ENCODE data around the gene MISP. TPM values are rescaled to one million over a fixed set of nuclear protein-coding genes. Genes with fewer than 3 reads are reported as not detected.

MISP gene
- total RNA-seq, 2 experiments from 2014 or later: not detected

GRCh38 chr19:776549-776948, 25.6 kb downstream of the MISP start:
- H3K27me3 Mint-ChIP-seq: peaks cover 4% of the 10 kb centered on the region
- intact Hi-C loops (cut with DNase I, micrococcal nuclease): no loop called here
- Histone ChIP-seq H3K9me3 (ENCODE audit: control insufficient read depth in 1 of 2, insufficient read depth in 1 of 2, low read length in 2 of 2) (peaks cover 0 to 4% of the 10 kb centered on the region in 2 experiments), H3K4me1 (ENCODE audit: insufficient read depth, low read length) (no peaks in the 10 kb centered on the region), H3K27ac (ENCODE audit: low read depth in 1 of 2, low read length in 2 of 2) (no peak overlapping the region), H3K36me3 (ENCODE audit: insufficient read depth, low read length) (no peaks in the 10 kb centered on the region), H3K4me3 (ENCODE audit: low read length) (no peak overlapping the region), H3K27me3 (ENCODE audit: control insufficient read depth in 1 of 2, insufficient read depth in 2 of 2, low read length in 2 of 2) (no peaks in the 10 kb centered on the region)
- no peaks in the 10 kb centered on the region for H3K36me3 Mint-ChIP-seq (ENCODE audit: low read depth)
- ChIA-PET CTCF (no interaction called here), POLR2A (no interaction called here)
- no peak for ATAC-seq (ENCODE audit: poor library complexity)
- no peaks in the 10 kb centered on the region for H3K9me3 Mint-ChIP-seq
- TF ChIP-seq, protein P1, sequence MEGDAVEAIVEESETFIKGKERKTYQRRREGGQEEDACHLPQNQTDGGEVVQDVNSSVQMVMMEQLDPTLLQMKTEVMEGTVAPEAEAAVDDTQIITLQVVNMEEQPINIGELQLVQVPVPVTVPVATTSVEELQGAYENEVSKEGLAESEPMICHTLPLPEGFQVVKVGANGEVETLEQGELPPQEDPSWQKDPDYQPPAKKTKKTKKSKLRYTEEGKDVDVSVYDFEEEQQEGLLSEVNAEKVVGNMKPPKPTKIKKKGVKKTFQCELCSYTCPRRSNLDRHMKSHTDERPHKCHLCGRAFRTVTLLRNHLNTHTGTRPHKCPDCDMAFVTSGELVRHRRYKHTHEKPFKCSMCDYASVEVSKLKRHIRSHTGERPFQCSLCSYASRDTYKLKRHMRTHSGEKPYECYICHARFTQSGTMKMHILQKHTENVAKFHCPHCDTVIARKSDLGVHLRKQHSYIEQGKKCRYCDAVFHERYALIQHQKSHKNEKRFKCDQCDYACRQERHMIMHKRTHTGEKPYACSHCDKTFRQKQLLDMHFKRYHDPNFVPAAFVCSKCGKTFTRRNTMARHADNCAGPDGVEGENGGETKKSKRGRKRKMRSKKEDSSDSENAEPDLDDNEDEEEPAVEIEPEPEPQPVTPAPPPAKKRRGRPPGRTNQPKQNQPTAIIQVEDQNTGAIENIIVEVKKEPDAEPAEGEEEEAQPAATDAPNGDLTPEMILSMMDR (IDR thresholded peaks at IDR 0.05): no peak
- no peak overlapping the region for H3K4me3 Mint-ChIP-seq
- DNase-seq: no peak
- H3K27ac Mint-ChIP-seq: no peak overlapping the region
- no peaks in the 10 kb centered on the region for H3K4me1 Mint-ChIP-seq (ENCODE audit: low read depth)

DNA sequence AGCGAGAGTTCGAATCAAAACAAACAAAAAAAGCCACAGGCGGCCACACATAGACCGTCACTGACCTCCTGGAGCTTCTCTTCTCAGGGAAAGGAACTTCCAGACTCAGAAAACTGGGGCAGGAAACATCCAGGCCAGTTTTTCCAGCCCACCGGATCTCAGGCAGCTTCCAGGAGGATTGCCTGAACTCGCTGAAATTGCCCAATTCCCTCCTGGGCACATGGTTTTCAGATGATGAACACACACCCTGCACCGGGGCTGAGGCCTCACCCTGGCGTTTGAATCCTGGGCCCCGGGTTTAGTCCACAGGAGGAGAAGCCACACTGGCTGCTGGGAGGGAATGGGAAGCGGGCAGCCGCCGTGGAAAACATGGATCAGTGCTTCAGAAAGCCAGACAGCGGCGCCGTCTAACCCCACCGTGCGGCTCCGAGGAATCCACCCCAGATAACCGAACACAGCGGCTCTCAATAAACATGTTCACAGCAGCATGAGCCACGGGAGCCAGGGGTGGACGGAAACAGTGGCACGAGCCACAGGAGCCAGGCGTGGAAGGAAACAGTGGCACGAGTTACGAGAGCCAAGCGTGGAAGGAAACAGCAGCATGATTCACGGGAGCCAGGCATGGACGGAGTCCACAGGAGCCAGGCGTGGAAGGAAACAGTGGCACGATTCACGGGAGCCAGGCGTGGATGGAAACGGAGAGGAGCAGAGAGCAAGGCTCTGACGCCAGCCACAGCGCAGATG, 28.2 kb downstream of the MISP start:
- no peaks in the 10 kb centered on the region for H3K36me3 ChIP-seq (ENCODE audit: insufficient read depth, low read length)
- H3K4me1 ChIP-seq (ENCODE audit: insufficient read depth, low read length): no peaks in the 10 kb centered on the region
- DNase-seq (no peak), ATAC-seq (ENCODE audit: poor library complexity) (no peak)
- CTCF ChIA-PET: no interaction called here
- Mint-ChIP-seq H3K36me3 (ENCODE audit: low read depth) (no peaks in the 10 kb centered on the region), H3K4me1 (ENCODE audit: low read depth) (no peaks in the 10 kb centered on the region), H3K9me3 (no peaks in the 10 kb centered on the region), H3K27ac (no peak overlapping the region), H3K27me3 (no peaks in the 10 kb centered on the region), H3K4me3 (no peak overlapping the region)
- intact Hi-C loops (cut with DNase I, micrococcal nuclease): no loop called here
- no peak overlapping the region for H3K4me3 ChIP-seq (ENCODE audit: low read length)
- no peak overlapping the region for H3K27ac ChIP-seq (ENCODE audit: low read depth in 1 of 2, low read length in 2 of 2)
- H3K9me3 ChIP-seq (ENCODE audit: control insufficient read depth in 1 of 2, insufficient read depth in 1 of 2, low read length in 2 of 2): peaks cover 0 to 4% of the 10 kb centered on the region in 2 experiments
- POLR2A ChIA-PET: no interaction called here
- peaks cover 0 to 2% of the 10 kb centered on the region in 2 experiments for H3K27me3 ChIP-seq (ENCODE audit: control insufficient read depth in 1 of 2, insufficient read depth in 2 of 2, low read length in 2 of 2)
- TF ChIP-seq, protein P1 (IDR thresholded peaks at IDR 0.05): no peak

GRCh38 chr19:780935-781334, 30.0 kb downstream of the MISP start:
- POLR2A ChIA-PET: no interaction called here
- intact Hi-C loops (cut with DNase I, micrococcal nuclease): no loop called here
- Mint-ChIP-seq H3K36me3 (ENCODE audit: low read depth) (no peaks in the 10 kb centered on the region), H3K4me1 (ENCODE audit: low read depth) (no peaks in the 10 kb centered on the region), H3K4me3 (no peak overlapping the region), H3K9me3 (no peaks in the 10 kb centered on the region), H3K27ac (no peak overlapping the region), H3K27me3 (no peaks in the 10 kb centered on the region)
- TF ChIP-seq, protein P1 (IDR thresholded peaks at IDR 0.05): no peak
- Histone ChIP-seq H3K36me3 (ENCODE audit: insufficient read depth, low read length) (no peaks in the 10 kb centered on the region), H3K4me3 (ENCODE audit: low read length) (no peak overlapping the region), H3K27ac (ENCODE audit: low read depth in 1 of 2, low read length in 2 of 2) (no peak overlapping the region), H3K4me1 (ENCODE audit: insufficient read depth, low read length) (no peaks in the 10 kb centered on the region), H3K9me3 (ENCODE audit: control insufficient read depth in 1 of 2, insufficient read depth in 1 of 2, low read length in 2 of 2) (peaks cover 0 to 4% of the 10 kb centered on the region in 2 experiments), H3K27me3 (ENCODE audit: control insufficient read depth in 1 of 2, insufficient read depth in 2 of 2, low read length in 2 of 2) (peaks cover 0 to 2% of the 10 kb centered on the region in 2 experiments)
- DNase-seq: no peak
- ATAC-seq (ENCODE audit: poor library complexity): no peak
- CTCF ChIA-PET: no interaction called here

All from CD4-positive, alpha-beta T cell (primary cell).